DND-41 (cell line): Measurements from ENCODE around the gene WDFY3.

Experiments
- EZH2 ChIP-seq: IDR thresholded peaks from 3 replicates; pipeline ENCODE4 v1.6.1; 2012; ENCODE audit warnings: borderline replicate concordance, low read depth, mild to moderate bottlenecking, moderate library complexity, low read length, inconsistent platforms; ENCODE audit not compliant: severe bottlenecking
- TF ChIP-seq, protein P1 (sequence below): IDR thresholded peaks from 2 replicates; pipeline ENCODE4 v1.5.1; 2012; ENCODE audit warnings: borderline replicate concordance, low read length, moderate library complexity, mild to moderate bottlenecking; ENCODE audit not compliant: poor library complexity, severe bottlenecking; ENCODE audit errors: extremely low read depth

DNA sequence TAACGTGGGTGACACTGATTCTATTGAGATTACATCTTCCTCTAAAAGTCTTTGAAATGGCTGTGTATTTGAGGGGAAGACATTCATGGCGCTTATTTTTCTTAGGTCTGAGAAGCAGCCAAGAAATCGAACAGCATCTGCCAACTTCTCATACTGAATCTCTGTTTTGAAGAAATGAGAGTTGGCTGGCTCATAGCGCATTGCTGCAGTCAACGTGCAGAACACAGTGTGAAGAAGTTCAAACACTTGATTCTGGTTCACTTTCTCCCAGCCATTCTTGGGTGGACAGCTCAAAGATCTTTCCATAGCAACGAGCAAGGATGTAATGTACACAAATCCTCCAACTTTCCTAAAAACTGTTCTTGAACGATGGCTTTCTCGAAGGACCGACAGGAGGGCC lies 156.5 kb downstream of the WDFY3 start:
- TF ChIP-seq, protein P1, sequence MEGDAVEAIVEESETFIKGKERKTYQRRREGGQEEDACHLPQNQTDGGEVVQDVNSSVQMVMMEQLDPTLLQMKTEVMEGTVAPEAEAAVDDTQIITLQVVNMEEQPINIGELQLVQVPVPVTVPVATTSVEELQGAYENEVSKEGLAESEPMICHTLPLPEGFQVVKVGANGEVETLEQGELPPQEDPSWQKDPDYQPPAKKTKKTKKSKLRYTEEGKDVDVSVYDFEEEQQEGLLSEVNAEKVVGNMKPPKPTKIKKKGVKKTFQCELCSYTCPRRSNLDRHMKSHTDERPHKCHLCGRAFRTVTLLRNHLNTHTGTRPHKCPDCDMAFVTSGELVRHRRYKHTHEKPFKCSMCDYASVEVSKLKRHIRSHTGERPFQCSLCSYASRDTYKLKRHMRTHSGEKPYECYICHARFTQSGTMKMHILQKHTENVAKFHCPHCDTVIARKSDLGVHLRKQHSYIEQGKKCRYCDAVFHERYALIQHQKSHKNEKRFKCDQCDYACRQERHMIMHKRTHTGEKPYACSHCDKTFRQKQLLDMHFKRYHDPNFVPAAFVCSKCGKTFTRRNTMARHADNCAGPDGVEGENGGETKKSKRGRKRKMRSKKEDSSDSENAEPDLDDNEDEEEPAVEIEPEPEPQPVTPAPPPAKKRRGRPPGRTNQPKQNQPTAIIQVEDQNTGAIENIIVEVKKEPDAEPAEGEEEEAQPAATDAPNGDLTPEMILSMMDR: no peak
- TF ChIP-seq EZH2: no peak
